ENCODE results near the gene SSX2IP. TPM values are rescaled to one million over a fixed set of nuclear protein-coding genes. Genes with fewer than 3 reads are reported as not detected.

The SSX2IP gene
- total RNA-seq, 2 donors from 2014 or later: 16.6 to 21.8 TPM

- Histone ChIP-seq H3K9ac (ENCODE audit: extremely low read depth, low read length, poor library complexity, severe bottlenecking) (no peak overlapping the region), H3K27ac (ENCODE audit: low read depth, low read length) (no peak overlapping the region), H3K4me3 (ENCODE audit: low read length) (peak overlapping the region; percentile 26), H3K27me3 (ENCODE audit: control insufficient read depth, insufficient read depth, low read length, poor library complexity, severe bottlenecking) (no peaks in the 10 kb centered on the region), H3K4me1 (ENCODE audit: control insufficient read depth, insufficient read depth, low read length) (peaks cover 6% of the 10 kb centered on the region), H3K36me3 (ENCODE audit: control insufficient read depth, insufficient read depth, low read length) (no peaks in the 10 kb centered on the region), H3K9me3 (ENCODE audit: control insufficient read depth, low read length) (no peaks in the 10 kb centered on the region)
- Mint-ChIP-seq H3K9me3 (no peaks in the 10 kb centered on the region), H3K27me3 (ENCODE audit: insufficient read depth) (peaks cover 9% of the 10 kb centered on the region), H3K4me3 (no peak overlapping the region), H3K27ac (no peak overlapping the region), H3K4me1 (peaks cover 9% of the 10 kb centered on the region), H3K36me3 (ENCODE audit: low read depth) (no peaks in the 10 kb centered on the region)
- TF ChIP-seq CTCF (conservative IDR thresholded peaks at IDR 0.05): no peak
- no peak for DNase-seq
- 43 to 77% methylated on average over 2 to 3 of the region's 3 CpGs for WGBS, 2 experiments (ENCODE audit: insufficient coverage in 1 of 2, insufficient read length in 1 of 2)
Observed at GRCh38 chr1:84715342-84716019, 25.2 kb upstream of the SSX2IP start.

- Histone ChIP-seq H3K4me1 (ENCODE audit: control insufficient read depth, insufficient read depth, low read length) (peaks cover 6% of the 10 kb centered on the region), H3K9me3 (ENCODE audit: control insufficient read depth, low read length) (no peaks in the 10 kb centered on the region), H3K9ac (ENCODE audit: extremely low read depth, low read length, poor library complexity, severe bottlenecking) (no peak overlapping the region), H3K27ac (ENCODE audit: low read depth, low read length) (no peak overlapping the region), H3K27me3 (ENCODE audit: control insufficient read depth, insufficient read depth, low read length, poor library complexity, severe bottlenecking) (no peaks in the 10 kb centered on the region), H3K4me3 (ENCODE audit: low read length) (no peak overlapping the region), H3K36me3 (ENCODE audit: control insufficient read depth, insufficient read depth, low read length) (no peaks in the 10 kb centered on the region)
- DNase-seq: no peak
- 95 to 100% methylated on average over 1 to 3 of the region's 3 CpGs for whole genome bisulfite sequencing, 2 experiments (ENCODE audit: insufficient coverage in 1 of 2, insufficient read length in 1 of 2)
- Mint-ChIP-seq H3K4me1 (peaks cover 4% of the 10 kb centered on the region), H3K27ac (no peak overlapping the region), H3K4me3 (no peak overlapping the region), H3K36me3 (ENCODE audit: low read depth) (no peaks in the 10 kb centered on the region), H3K9me3 (no peaks in the 10 kb centered on the region), H3K27me3 (ENCODE audit: insufficient read depth) (no peaks in the 10 kb centered on the region)
- TF ChIP-seq CTCF (conservative IDR thresholded peaks at IDR 0.05): no peak
Observed at GRCh38 chr1:84712276-84712874, 22.1 kb upstream of the SSX2IP start.

GRCh38 chr1:84711869-84712268, 21.6 kb upstream of the SSX2IP start:
- H3K9me3 Mint-ChIP-seq: no peaks in the 10 kb centered on the region
- H3K4me3 Mint-ChIP-seq: no peak overlapping the region
- Histone ChIP-seq H3K4me1 (ENCODE audit: control insufficient read depth, insufficient read depth, low read length) (peaks cover 6% of the 10 kb centered on the region), H3K9me3 (ENCODE audit: control insufficient read depth, low read length) (no peaks in the 10 kb centered on the region), H3K27ac (ENCODE audit: low read depth, low read length) (no peak overlapping the region), H3K4me3 (ENCODE audit: low read length) (no peak overlapping the region), H3K36me3 (ENCODE audit: control insufficient read depth, insufficient read depth, low read length) (no peaks in the 10 kb centered on the region), H3K27me3 (ENCODE audit: control insufficient read depth, insufficient read depth, low read length, poor library complexity, severe bottlenecking) (no peaks in the 10 kb centered on the region), H3K9ac (ENCODE audit: extremely low read depth, low read length, poor library complexity, severe bottlenecking) (no peak overlapping the region)
- DNase-seq: no peak
- H3K4me1 Mint-ChIP-seq: peaks cover 4% of the 10 kb centered on the region
- TF ChIP-seq CTCF (conservative IDR thresholded peaks at IDR 0.05): no peak
- no peak overlapping the region for H3K27ac Mint-ChIP-seq
- WGBS, 2 experiments (ENCODE audit: insufficient coverage in 1 of 2, insufficient read length in 1 of 2): 93% methylated on average over 4 of the region's 4 CpGs; no CpG with 5 or more reads in 1 of the 2 experiments
- H3K27me3 Mint-ChIP-seq (ENCODE audit: insufficient read depth): no peaks in the 10 kb centered on the region
- H3K36me3 Mint-ChIP-seq (ENCODE audit: low read depth): no peaks in the 10 kb centered on the region
